Stimulated activated CD8-positive, alpha-beta memory T cell treated with anti-CD3 and anti-CD28 coated beads, Interleukin-15, amount 100 ng/mL, for 4 hours (primary cell): ENCODE data around the gene MDP1.

ENCODE experiments used
- DNase-seq, 2 donors: peaks; one replicate each; pipeline ENCODE4 v3.0.0-alpha.2; 2020; ENCODE audit warnings: low read depth in 2 of 2

Gene MDP1

DNA sequence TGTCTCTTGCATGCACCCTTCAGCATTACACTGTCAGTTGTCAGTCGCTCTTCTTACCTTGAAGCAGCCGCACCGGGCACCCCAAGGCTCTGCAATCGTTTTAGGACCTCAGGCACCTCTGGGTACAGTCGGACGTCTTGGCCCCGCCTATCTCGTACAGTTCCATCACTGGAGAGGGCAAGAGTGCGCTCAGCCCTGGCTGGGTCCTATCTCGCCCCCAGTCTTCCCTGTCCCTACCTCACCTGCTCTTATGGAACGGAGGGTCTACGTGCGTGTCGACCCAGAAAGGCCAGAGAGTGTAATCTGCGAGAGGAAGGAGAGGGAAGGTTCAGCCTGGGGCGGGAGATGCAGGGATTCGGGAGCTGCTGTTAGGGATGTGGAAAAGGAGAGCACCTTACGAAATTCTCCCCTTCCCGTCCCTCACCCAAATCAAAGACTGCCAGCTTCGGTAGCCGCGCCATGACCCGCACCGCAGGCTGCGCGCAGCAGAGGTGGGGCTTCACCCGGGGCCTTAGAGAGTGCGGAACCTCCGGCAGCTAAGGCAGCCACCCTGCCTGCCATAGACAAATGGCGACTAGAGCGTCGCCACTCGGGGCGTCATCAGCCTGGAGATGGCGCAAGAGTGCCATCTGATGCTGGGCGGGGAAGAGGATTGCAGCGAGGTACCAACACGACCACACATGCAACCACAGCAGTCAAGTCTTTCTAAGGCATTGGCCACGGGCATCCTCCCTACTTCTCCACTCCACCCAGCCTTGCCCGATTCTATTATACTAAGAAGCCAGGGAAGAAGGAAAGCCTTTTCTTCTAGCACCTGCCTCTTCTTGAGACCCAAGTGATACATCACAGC lies at the start of gene MDP1:
TSS of gene MDP1 (minus strand) at position 572 of the 850 bp plus-strand sequence. CDS start at position 461, 111 bp downstream.
- peak; percentile 66 to 73 for DNase-seq

DNA sequence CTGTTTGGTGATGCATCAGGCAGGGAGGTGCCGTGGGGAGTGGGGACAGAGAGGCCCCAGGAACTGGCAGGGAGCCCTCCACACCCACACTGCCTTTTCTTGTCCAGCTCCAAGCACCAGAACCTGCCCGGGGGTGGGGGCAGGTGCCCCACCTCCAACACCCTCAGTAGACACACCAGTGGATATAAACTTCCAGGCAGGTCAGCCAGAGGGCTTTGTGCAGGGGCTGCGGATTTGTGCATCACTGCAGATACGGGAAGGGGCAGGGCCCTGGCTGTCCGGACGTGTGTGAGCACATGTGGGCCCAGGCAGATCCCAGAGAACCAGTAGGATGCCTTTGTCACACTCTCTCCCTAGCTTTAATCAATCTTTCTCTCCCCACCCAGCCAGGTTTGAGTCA lies 48.4 kb upstream of the MDP1 start:
- DNase-seq: no peak

DNA sequence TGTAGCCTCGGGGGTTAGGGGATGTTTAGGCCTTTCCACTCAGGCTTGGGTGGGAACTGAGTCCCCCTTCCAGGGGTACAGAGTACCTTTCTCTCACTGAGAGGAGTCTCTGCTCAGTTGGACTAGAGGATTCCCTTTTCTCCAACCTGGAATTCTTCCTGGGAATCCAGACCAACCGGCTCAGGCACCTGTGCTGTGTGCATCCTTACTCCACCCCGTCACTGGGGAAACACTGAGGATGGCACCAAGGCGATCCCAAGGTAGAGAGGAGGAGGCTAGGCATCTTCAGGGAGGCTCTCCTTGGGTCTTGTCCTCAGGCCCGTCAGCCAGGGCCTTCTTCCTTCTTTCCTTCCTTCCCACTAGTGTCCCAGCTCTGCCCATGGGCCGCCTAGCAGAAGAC lies 48.0 kb upstream of the MDP1 start:
- DNase-seq: no peak

DNA sequence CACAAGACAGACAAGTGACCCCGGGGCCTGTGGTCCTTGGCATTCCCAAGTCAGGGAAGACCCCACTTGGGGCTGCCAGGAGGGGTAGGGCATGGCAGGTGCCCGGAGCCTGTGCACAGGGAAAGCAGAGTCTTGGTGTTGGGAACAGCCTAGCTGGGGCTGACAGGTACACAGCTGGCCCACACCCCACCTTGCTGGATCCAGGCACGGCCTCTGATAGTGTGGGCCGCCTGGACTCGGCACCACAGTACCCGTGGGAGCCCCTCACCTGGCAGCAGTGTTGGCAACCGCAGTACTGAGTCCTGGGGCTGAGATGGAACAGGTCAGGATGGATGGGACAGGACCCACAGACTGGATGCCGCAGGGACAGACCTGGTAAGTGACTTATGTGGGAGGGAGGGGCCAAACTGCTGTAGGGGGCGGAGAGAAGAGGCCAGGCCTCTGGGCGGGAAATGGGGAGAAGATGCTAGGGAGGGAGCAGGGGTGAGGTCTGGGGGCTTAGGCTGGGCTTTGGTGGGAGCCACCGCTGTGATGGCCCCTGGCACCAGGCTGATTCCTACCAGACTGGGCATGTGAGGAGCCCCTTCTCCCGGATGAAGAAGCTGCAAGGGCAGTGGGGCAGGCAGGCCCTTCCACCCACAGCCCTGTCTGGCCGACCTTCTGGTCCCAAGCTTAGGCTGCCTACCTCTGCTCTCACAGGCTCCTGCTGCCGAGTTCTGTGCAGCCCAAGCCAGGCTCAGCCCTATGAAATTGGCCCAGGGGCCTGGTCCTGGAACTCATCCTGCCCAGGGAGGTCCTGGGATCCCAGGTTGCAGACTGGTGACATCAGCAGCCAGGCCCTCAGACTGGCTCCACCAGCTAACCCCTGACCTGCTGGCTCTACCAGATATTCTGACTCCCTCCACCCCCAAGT lies 47.2 kb upstream of the MDP1 start, which contains the start of gene TGM1:
TSS of gene TGM1 (minus strand) at position 357 of the 913 bp plus-strand sequence. CDS start 825 bp downstream, outside the sequence.
- no peak for DNase-seq

DNA sequence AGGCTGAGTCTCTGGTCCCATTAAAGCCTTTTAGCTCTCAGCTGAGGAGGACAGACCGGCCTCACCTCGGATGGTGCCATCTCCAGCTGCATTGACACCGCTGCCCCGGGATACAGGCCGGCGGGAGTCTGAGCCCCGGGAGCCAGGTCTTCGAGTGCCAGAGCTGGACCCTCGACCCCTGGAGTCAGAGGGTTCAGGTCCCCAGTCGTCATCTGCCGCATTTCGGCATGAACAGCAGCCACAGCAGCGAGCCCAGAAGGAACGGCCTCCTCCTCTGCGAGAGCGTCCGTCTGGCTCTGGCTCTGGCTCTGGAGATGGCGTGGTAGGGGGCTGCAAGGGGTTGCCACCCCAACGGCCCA lies 46.1 kb upstream of the MDP1 start:
- DNase-seq: no peak

DNA sequence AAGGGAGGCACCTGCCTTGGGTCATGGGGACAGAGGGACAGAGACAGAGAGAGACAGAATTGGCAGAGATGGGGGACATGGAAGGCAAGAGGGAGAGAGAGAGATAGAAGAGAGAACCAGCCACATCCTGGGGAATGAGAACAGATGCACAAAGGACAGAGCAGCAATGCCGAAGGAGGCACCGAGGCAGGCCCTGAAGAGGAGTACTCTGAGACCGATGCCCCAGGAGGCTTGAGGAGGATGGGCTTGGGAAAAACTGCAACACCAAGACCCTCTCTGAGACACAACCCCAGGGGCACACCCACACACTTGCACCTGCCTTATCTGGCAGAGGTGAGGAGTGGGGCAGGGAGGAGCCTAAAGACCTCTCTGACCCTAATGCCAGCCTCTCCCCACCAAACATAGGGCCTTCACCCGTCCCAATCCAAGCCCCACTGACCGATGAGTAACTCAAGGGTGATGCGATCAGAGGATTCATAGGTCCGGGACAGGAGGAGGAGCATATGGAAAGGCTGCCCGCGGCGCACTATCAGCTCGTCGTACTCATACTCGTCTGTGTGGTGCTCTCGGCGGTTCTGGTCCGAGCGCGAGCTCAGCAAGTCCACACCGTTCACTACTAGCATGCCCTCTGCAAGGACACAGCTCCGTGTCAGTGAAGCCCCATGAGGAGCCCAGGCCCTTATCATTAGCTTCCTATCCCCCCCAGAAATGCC lies 45.5 kb upstream of the MDP1 start:
- no peak for DNase-seq

DNA sequence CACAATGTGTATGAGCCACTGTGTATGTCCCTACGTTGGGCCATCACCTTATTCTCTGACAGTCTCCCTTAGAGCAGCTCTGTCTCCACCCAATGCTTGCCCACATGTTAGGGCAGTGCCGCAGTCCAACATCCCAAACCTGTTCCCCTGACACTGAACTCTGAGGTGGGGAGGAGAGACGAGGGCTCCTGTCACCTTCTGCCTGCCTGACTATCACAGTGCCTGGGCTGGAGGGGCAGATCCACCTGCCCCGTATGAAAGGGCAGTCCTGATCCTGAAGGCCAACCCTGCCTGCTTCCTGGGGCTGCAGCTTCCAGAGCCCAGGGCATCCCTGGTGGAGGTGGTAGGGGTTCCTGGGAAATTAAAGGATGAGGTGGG lies 44.9 kb upstream of the MDP1 start:
- DNase-seq: no peak

DNA sequence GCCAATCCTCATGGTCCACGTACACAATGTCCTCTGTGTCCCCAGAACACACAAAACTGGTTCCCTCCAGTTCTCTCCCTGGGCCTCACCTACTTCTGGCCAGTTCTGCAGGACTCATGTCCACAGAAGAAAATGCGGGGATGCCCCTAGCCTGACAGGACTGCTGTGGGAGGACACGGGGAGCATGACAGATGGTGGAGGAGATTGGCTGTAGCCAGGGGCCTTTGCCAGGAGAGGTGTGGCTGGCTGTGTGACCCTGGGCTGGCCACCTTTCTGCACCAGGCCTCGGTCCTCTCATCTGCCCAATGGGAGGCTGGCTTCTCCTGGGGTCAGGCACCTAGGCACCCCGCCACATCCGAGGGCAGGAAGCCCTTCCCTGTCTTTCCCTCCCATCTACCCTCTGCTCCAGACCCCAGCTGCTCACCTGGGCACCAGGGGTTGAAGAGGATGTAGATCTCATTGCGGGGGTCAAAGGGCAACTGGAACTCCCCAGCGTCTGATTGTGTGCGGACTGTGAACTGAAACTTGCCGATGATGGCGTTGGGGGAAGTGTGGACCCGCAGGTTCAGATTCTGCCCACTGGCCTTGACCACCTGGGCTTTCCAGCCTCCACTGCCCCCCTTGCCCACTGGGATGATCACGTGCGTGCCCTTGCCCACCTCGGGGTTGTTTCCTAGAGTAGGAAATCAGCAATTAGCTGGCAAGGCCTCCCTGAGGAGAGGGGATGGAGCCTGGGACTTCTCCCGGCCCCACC lies 44.3 kb upstream of the MDP1 start:
- DNase-seq: no peak

DNA sequence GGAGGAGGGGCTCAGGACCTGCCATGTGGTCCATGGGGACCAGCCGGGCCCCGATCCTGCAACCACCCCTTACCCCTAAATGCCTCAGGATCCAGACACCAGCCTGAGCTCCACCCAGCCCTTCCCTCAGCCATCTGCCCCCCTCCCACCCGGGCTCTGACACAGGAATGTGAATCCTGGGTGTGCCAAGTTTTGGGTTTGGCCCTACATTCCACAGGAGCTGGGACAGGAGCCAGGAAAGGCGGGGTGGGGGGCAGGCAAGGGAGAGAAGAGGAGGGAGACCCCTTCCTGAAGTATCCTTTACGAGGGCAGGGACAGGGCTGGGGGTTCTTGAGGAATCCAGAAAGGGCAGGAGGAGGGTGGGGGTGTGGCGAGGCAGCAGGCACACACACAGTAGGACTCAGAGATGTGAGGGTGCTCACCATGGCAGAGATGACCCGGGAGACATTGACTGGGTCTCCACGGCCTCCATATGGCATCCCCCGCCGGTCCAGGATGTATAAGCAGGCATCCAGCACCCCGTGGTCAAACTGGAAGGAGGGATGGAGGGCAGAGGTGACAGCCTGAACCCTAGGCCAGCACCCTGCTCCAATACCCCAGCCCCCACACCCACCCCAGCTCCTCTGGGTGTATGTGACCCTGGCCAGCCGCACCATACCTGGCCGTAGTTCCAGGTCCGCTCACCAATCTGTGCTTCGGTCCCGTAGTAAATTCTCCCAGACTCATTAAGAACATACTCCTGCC lies 43.6 kb upstream of the MDP1 start:
- DNase-seq: no peak

DNA sequence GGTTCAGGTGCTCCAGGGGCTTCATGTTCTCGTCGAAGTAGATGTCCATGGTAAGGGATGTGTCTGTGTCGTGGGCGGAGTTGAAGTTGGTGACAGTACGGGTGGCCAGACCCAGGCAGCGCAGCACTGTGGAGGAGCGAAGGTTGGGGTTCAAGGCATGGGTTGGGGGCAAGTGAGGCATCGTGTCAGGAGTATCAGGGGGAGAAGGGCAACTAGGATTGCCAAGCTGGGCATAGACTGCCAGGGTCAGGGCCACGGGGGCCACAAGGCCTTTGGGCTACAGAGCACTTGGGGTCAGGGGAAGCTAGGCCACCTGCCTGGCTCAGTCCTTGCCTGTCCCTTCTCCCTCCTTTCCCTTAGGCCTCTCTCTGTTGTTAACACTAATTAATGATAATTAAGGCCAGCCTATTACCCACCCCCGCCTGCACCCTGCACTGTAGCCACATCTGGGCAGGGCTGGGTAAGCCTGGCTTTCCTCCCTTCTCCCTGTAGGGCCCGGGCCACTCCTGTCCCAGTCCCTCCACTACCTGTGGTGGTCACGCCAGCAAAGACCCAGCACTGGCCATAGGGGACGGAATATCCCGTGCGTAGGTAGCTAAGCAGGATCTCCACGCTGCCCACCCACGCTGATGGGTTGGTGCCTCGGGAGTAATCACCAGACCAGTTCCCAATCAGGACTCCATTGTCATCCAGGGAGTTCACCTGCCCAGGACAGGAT lies 42.8 kb upstream of the MDP1 start:
- DNase-seq: no peak

DNA sequence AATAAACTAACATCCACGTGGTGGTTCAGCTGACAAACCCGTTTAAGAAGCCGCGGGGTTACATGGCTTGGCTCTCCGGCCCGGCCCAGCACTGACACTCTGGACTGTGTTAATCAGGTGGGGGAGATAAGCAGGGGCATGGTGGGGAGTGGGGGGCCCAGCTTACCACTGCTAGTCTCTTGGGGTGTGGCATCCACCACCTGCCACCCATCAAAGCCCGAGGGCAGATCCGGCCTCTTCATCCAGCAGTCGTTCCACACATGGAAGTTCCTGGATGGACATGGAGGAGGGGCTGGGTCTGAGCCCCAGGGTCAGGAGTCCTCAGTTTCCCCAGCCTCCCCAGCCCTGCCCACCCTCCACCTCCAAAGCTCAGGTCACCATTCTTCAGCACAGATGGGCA lies 42.3 kb upstream of the MDP1 start:
- DNase-seq: no peak

DNA sequence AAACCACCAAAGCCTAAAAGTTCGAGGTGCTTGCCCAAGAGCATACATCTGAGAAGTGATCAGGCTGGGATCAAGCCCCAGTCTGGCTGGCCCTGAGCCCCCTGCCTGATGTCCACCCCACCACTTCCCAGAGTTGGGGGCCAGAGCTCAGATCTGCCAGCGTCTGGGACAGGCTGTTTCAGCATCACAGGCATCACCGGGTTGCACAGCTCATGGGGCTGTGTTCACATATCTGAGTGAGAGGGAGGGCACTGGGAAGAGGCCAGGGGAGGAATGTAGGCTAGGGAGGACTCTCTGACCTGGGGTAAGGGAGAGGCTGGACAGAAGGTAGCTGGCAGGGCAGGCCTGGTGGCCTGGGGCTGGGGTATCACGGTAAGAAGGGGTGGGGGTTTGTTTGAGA lies 41.1 kb upstream of the MDP1 start:
- DNase-seq: no peak

DNA sequence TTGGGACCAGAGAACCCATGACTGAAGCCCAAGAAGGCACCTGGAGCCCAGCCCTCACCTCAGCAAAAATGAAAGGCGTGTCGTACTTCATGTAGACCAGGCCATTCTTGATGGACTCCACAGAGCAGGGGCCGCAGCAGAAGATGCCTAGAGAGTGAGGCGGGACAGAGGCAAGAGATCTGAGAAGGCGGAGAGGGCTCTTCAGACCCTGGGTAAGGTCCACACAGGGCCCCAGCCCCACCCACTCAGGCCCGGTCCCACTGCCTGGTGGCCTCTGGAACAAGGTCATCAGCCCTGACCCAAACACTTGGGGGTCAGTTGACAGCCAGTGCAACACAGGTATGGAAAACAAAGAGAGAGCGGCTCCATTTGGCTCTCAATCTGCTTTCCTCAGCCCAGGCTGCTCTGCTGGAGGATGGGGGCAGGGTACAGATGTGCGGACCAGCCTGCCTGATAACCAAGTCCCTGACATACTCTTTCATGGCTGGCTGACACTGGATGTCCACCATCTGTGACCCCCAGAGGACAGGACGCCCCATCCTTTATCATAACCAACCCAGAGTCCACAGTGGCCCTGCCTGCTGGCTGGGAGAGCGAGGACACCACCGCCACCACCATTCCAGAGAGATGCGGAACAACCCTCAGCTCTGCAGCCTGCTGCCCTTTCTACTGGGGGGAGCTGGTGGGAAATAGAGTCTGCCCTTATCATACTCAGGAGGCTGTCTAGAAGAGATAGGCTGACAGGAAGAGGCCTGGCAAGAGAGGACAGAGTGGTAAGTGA lies 40.3 kb upstream of the MDP1 start:
- DNase-seq: no peak

DNA sequence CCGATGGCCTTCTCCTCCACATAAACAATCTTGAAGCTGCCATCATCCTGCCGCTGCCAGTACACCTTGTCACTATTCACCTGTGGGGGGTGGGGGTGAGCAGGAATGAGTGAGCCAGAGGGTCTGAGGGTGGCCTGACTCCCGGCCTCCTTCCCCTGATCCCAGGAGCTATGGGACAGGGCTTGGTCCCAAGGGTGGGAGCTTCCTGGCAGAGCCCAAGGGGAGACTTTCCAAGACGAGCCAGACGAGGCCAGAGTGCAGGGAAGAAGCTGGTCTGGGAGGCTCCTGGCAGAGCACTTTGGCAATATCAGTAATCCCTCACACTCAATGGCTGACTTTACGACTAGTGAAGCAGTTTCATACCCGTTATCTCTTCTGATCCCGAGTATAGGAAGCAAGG lies 39.6 kb upstream of the MDP1 start:
- no peak for DNase-seq

DNA sequence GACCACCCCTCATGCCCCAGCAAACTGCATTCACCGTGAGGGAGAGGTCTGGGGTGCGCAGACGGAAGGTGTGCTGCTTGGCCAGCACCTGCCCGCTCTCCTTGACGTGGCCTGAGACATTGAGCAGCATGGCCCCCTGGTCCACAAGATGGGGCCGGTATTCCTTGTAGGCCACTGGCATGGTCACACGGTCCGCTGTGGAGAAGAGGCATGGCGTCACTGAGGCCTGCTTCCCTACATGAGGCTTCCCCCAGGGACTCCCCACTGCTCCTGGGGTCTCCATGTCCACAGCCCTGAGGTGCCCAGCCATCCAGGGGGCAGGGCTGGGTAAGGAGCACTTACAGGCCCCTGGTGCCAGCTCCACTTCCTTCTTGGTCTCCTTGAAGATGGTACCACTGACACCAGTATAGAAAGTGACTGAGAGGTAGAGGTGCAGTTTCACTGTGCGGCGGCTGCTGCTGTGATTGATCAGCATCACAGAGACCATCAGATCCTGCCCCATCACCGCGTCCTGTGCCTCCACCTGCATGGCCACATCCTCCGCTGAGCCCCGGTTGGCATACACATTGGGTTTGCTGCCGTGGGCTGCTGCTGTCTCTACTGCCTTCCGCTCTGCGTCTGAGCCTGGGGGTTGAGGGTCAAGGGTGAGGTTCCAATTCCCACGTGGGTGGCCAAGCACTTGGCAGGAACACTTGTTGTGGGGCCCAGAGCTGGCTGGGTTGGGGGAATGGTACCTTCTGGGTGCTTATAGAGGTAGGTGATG lies 38.9 kb upstream of the MDP1 start:
- DNase-seq: no peak

DNA sequence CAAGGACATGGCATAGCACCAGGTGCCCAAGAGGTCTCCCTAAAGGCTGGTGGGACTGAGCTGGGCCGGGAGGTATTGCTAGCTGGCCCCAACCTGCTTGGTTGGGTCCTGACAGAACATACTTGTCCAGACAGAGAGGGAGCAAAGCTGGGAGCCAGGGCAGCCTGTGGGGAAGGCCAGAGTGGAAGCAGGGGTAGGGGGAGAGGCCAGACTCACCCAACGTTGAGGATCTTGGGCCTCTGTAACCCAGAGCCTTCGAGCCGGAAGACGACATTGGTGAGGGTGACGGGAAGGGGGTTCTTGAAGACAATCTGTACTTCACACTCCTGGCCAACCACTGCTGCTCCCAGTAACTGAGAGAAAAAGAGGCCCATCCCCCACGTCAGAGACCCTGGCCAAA lies 38.1 kb upstream of the MDP1 start:
- no peak for DNase-seq

DNA sequence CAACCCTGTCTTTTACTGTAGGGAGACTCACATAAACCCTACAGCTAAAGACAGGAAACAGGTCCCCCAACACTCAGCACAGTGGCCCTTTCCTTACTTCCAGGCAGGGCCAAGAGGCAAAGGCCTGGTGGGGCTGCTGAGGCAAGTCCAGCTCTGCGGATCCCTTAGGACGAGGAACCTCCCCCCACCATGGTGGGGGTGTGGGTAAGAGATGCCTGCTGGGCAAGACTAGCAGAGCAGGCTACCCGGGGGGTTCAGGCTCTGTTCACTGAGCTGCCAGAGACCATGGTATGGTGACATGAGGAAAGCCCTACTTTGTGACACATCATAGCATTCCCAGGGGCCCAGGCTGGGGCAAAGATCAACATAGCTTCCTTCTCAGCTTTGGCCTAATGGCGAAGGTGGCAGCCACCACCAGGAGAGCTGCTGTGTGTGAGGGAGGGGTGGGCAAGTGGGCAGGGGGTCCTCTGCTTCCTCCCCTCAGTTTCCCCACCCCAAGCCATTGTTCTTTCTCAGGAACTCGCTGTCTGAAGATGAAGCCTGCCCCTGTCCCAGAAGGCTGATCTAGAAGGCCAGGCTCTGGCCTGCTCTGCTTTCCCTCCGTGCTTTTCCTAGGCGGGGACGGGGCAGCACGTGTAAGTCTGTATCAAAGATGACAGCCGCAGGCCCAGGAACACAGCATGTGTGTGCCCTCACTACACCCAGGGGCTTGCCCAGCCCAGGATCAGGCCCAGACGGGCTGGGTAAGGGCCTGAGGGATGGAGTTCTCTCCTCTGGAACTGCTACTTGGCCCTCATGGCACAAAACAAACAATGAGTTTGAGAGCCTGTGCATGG lies 36.6 kb upstream of the MDP1 start:
- DNase-seq: no peak

DNA sequence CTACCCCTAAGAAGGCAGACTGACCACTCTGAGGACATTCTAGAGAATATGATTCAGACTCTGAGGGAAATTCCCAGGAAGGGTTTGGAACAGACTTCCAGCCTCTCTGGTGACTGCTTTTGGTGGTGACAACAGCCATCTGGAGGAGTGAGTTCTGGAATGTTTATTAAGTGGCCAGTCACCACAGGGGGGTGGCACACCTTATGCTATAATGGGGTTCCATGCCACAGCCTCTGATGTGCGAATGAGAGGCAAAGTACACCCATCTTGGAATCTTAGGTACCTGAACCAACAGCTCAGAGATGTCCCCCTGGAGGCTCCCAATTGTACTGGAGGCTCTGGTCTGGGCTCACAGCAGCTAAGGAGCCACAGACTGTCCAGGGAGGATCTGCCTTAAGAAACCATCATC lies 36.0 kb upstream of the MDP1 start:
- no peak for DNase-seq
